Amniotic epithelial cell (primary cell): ENCODE data around the gene PEX7.
"Not testable (repeated sequence)": the region's sequence is repeated elsewhere in the genome, so short reads cannot be mapped to it uniquely, and the experiment has no call there.

Experiments
- DNase-seq: peaks from one replicate; pipeline ENCODE4 v3.0.0-alpha.2; 2010; ENCODE audit warnings: low read depth

Gene PEX7

GRCh38 chr6:136840276-136841001 is 18.0 kb downstream of the PEX7 start:
- DNase-seq: no peak

GRCh38 chr6:136843210-136843609 is 20.8 kb downstream of the PEX7 start:
- DNase-seq: no peak

- DNase-seq: peak; percentile 68
Measured at GRCh38 chr6:136846046-136846445, 23.7 kb downstream of the PEX7 start.

- not testable (repeated sequence) for DNase-seq
Measured at GRCh38 chr6:136846477-136846876, 24.1 kb downstream of the PEX7 start.

- DNase-seq: not testable (repeated sequence)
Measured at GRCh38 chr6:136849979-136850563, 27.7 kb downstream of the PEX7 start.

- DNase-seq: no peak
Measured at GRCh38 chr6:136859430-136859829, 37.0 kb downstream of the PEX7 start.

- no peak for DNase-seq
Measured at GRCh38 chr6:136860043-136860442, 37.7 kb downstream of the PEX7 start.

- no peak for DNase-seq
Measured at GRCh38 chr6:136862662-136863061, 40.3 kb downstream of the PEX7 start.

- no peak for DNase-seq
Measured at GRCh38 chr6:136863752-136864151, 41.4 kb downstream of the PEX7 start.

- DNase-seq: no peak
Measured at GRCh38 chr6:136864676-136865075, 42.3 kb downstream of the PEX7 start.

GRCh38 chr6:136866872-136867416 is 44.6 kb downstream of the PEX7 start:
- peak; percentile 83 for DNase-seq

GRCh38 chr6:136869451-136869850 is 47.1 kb downstream of the PEX7 start:
- DNase-seq: no peak

GRCh38 chr6:136873748-136874147 is 51.4 kb downstream of the PEX7 start:
- DNase-seq: peak; percentile 34

GRCh38 chr6:136876469-136876868 is 54.1 kb downstream of the PEX7 start:
- not testable (repeated sequence) for DNase-seq

GRCh38 chr6:136880748-136881460 is 58.5 kb downstream of the PEX7 start:
- no peak for DNase-seq

GRCh38 chr6:136886091-136886490 is 63.7 kb downstream of the PEX7 start:
- peak; percentile 50 for DNase-seq

- no peak for DNase-seq
Measured at GRCh38 chr6:136887953-136888352, 65.6 kb downstream of the PEX7 start.

- DNase-seq: peak; percentile 50
Measured at GRCh38 chr6:136889271-136890193, 67.1 kb downstream of the PEX7 start.

- no peak for DNase-seq
Measured at GRCh38 chr6:136890194-136890839, 67.9 kb downstream of the PEX7 start.

- peak; percentile 32 for DNase-seq
Measured at GRCh38 chr6:136890986-136891385, 68.6 kb downstream of the PEX7 start.

GRCh38 chr6:136893187-136893586 is 70.8 kb downstream of the PEX7 start:
- DNase-seq: no peak
